NCI-H2227 (cell line): ENCODE results near the gene GPR153.

Source experiments
- DNase-seq: peaks from one replicate; lab custom pipeline; 2025; ENCODE audit not compliant: unreplicated experiment; lab: John Stamatoyannopoulos, UW

Gene GPR153

DNA sequence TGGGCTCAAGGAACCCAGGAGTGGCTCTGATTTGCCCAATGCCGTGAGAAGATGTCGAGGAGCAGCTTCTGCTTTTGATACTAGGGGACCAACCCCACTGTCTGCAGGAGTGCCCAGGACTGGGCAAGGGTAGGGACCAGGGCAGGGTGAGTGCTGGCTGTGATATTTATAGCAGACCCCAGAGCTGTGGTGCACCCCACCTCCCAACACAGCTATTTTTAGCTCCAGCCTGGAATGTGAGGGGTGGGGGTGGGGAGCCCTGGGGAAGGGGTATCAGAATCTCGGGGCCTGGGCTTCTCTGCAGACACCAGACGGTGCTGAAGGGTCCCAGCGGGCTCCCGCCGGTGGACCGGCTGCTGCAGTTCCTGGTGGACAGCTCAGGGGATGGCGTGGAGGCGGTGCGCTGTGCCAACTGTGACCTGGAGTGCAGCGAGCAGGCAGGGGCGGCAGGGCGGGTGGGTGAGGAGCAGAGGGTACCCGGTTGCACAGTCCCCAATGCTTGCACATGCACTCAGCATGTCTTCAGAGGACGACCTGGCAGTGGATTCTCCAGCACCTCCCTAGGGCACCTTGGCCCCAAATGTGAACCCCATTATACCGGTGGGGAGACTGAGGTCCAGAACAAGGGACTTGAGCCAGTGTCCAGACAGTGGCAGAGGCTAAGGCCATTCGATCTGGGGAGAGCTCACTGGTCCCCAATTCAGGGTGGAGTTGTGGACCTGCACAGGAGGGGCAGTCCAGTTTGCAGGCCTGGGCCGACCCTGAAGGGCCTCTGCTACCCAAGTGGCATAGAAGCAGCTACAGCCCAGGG is 53.6 kb downstream of the GPR153 start:
- DNase-seq = no peak

DNA sequence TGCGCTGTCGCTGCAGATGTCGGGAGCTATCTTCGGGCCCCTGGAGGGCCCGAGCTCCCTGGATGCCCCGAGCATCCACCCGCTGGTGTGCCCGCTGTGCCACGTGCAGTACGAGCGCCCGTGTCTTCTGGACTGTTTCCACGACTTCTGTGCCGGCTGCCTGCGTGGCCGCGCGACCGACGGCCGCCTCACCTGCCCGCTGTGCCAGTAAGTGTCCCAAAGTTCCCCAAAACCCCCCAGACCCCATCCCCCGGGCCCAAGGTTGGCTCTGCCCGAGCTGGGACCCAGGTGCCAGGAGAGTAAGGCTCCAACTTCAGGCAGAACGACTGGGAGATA is 54.4 kb downstream of the GPR153 start:
- DNase-seq = no peak

DNA sequence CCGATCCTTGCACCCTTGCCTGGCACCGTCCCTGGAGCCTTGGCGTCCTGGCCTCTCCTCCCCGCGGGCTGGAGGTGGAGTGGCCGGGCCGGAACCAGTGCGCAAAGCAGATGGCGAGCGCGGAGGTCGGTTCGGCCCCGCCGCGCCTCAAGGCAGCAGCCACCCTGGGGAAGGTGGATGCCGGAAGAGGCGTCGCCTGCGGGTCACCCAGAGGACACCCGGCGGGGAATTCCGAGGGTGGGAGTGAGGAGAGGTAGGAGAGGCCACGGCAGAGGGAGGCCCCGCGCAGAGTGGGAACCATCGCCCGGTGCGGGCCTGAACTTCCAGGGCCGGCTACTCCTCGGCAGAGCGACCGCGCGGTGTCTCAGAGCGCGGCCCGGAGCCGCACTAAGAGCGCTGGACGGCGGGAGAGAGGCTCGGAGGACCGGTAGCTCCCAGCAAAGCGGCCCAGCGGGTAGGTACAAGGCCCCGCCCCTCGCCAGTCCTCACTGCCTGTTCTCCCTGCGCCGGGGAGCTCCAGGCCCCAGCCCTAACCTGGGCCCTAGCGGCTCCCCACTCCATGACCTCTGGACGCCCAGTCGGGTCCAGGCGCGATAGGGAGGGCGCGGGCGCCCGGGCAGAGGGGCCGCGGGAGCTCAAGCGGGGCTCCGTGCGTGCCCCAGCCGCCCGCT is 54.9 kb downstream of the GPR153 start, which contains the start of gene RNF207:
TSS of gene RNF207 (plus strand) at position 271 of the 671 bp plus-strand sequence. CDS start 417 bp downstream, outside the sequence.
- DNase-seq = no peak

DNA sequence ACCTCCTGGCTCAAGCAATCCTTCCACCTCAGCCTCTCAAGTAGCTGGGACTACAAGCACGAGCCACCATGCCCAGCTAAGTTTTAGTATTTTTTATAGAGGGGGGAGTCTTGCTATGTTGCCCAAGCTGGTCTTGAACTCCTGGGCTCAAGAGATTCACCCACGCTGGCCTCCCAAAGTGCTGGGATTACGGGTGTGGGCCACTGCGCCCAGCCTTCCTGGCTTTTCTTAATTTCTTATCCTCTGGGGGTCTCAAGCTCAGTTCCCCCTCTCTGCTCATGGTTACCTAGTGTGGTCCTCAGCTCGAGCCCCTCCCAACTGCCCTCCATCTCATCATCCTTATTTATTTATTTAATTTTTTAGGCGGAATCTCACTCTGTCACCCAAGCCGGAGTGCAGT is 58.6 kb downstream of the GPR153 start:
- DNase-seq = no peak

DNA sequence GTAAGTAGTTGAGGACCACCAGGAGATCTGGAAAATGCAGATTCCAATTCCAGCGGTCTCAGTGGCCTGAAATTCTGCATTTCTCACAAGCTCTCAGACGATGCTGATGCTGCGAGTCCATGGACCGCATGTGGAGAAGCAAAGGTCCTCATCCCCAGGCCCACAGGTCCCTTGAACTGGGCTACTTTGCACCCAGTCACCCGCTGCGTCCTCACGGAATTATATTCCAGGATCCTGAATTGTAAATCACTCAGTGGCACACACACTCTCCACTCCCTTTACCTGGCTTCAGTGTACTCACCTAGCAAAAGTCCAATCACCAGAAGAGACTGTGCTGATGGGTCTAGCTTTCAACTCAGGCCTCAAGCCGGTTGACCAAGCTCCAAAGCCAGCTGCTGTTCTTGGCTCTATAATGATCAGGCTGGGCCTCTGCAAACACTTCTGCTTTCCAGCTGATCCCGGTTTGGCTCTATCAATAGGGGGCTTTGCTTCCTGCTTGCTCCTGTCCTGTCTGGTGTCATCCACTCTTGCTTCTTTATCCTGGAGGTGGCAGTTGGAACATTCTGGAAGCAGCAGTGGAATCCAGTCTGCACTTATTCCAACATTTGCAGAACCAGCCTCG is 60.6 kb downstream of the GPR153 start:
- no peak for DNase-seq

DNA sequence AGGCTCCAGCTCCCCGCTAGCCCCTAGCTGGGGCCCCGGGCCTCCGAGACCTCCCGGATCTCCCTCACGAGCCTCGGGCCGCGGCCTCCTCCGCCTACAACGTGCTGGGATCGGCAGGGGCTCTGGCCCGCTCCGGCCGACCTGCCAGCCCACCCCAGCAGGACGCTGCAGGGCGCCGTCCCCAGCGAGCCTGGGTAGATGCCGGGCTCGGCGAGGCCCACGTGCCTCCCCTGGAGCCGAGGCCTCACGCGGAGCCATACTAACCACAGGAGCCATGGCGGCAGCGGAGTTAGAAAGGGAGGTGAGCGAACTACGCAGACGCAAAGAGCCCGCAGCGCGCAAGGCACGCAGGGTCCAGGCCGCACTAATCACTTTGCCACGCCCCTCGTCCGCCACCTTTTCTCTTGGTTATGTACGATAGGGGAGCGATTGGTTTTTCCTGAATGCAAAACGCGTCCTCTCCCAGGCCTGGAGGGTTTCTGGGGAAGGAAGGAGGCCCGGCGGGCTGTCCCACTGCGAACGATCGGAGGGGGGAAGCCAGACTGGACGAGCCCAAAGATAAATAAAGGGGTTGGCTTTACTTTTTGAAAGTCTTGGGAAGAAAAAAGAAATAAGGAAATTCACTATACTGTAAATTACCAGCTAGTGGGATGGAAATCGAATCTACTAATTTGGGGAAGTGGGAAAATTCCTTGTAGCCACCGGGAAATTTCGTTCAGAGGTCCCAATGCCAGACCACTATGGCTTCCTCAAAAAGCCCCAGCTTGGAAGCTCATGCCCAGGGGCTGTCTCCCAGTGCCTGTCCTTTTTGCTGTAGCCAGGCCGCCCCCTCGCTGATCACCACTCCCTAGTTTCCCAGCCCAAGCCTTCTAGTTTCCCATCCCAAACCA is 61.4 kb downstream of the GPR153 start, which contains the start of gene RPL22:
TSS of gene RPL22 (minus strand) at position 298 of the 890 bp plus-strand sequence. CDS start at position 276, 22 bp downstream.
- peak; percentile 99 for DNase-seq

DNA sequence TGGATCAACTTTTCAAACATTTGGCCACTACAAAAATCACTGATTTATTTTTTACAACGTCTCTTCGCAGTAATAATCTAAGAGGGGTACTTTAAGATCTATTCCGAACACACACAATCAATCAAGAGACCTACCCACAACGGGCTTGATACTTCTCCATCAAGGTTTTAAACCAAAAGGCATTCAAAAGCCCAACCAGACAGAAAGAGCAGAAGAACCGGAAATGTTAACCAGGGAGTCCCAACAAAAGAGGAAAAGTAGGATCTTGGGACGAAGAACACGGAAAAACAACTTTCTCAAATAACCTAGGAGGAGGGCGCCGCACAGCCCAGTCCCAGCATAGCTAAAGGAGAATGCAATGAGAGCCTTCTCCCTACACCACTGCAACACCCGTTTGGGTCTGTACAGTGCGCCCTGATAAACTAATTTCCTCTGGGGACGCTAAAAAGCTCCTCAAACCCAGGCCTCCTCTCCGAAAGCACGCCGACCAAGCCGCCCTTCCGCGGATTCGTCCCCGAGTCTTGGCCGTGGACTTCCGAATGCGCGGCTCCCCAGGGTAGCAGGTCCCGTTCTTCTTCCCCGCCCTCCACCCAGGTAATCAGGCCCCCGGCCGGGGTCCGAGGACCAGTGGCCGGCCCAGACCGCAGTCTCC is 62.1 kb downstream of the GPR153 start:
- no peak for DNase-seq

DNA sequence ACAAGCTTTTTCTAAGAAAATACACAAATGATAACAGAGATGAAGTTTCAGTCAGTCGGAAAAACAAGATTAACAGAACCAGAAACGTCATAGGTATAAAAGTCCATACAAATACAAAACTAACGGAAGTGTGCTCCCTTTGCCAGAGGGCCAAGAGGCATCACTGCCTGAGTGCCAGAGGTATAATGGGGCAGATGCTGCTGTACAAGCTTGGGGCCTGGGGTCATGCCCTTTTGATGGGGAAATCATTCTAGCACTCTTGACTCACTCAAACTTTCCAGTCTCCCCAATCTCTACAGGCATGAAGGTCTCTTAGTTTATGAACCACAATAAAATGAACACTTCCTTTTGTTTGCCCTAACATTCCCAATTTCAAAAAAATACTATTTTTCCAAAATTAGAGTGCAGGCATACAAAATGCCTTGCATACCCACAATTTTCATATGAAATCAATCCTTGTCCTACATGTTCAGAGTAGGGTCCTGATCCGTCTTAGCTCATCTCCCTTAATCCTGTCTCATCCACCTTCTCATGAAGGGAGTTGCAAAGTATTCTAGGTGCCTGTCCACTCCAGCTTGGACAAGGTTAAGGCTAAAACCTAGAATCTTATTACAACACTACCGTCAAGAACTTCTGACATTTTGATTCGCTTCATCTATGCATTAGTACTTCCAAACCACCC is 63.0 kb downstream of the GPR153 start:
- no peak for DNase-seq
